Kidney glomerular epithelial cell (primary cell): ENCODE data around the gene ACOX3.

Experiments
- DNase-seq: peaks from one replicate; lab custom pipeline; 2025; lab: John Stamatoyannopoulos, UW

ACOX3 gene

DNA sequence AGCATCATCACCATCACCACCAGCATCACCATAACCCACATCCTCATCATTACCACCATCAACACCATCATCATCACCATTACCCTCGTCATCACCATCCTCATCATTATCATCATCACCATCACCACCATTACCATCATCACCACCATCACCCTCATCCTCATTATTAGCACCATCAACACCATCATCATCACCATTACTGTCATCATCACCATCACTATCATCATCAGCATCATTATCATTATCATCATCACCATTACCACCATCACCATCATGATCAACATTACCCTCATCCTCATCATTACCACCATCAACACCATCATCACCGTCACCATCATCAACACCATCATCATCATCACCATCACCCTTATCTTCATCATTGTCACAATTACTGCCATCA, 119.3 kb downstream of the ACOX3 start:
- DNase-seq: no peak

GRCh38 chr4:8320386-8320750, 120.2 kb downstream of the ACOX3 start:
- DNase-seq: no peak

- DNase-seq: no peak
Observed at GRCh38 chr4:8319731-8320385, 120.7 kb downstream of the ACOX3 start.

DNA sequence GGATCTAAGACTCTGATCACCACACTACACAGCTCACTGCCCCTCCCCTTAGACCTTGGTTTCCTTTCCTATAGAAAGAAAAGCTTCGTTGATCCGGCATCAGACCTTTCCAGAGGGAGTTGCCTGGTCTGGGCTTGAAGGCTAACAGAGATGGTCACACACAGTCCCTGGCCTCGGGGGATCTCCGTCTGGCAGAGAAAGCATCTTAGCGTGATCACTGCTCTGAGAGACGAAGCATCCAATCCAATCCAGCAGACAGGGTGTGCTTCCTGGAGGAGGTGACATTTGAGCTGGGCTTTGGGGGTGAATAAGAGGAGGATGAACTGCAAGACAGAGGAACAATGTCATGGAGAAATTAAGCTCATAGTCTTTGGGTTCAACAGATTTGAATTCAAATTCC, 121.5 kb downstream of the ACOX3 start:
- no peak for DNase-seq

DNA sequence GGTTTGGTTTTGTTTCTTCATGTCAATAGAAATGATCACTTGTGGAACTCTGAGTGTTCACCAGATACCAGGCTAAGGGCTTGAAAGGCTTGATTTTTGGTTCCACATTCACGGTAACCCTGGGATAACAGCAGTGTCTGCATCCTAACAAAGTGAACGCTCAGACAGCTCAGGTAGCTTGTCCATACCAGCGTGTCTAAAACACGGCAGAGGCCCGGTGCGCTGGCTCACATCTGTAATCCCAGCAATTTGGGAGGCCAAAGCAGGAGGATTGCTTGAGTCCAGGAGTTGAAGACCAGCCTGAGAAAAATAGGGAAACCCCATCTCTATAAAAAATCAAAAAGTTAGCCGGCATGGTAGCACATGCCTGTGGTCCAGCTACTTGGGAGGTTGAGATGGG, 122.0 kb downstream of the ACOX3 start:
- DNase-seq: no peak

DNA sequence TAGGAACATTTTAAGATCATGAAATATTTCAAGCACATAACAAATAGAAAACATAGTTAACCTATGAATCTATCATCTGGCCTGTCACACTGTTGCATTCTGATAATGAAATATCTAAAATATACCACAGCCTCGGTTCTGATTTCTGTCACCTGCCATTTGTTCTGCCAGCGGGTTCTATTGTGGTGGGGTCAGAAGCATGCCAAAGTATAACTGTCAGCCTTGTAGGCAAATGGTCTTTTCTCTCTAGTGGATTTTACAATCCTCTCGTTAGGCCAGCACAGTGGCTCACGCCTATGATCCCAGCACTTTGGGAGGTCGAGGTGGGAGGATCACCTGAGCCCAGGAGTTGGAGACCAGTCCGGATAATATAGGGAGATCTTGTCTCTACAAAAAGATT, 123.0 kb downstream of the ACOX3 start:
- DNase-seq: no peak

GRCh38 chr4:8316911-8317351, 123.6 kb downstream of the ACOX3 start:
- DNase-seq: no peak
